Loucy (cell line): ENCODE measurements around the gene KRT79.

Source experiments
- H2AFZ ChIP-seq: fragments of 200-600 bp; sonication (generic); 2 replicates; pipeline ENCODE4 v1.6.0; 2016; ENCODE audit warnings: antibody characterized with exemption, mild to moderate bottlenecking, low read length, moderate library complexity
- H3F3A ChIP-seq: fragments of 200-600 bp; 2 replicates; pipeline ENCODE4 v1.6.0; 2016; ENCODE audit warnings: antibody characterized with exemption, low read depth, mild to moderate bottlenecking
- H3K27me3 ChIP-seq: fragments of 200-600 bp; sonication (generic); 2 replicates; pipeline ENCODE4 v1.6.1; 2014; ENCODE audit warnings: low read length, mild to moderate bottlenecking; ENCODE audit not compliant: insufficient read depth, poor library complexity, severe bottlenecking
- H3K36me3 ChIP-seq: fragments of 200-600 bp; sonication (generic); 2 replicates; pipeline ENCODE4 v1.6.1; 2016; ENCODE audit warnings: low read length; ENCODE audit not compliant: insufficient read depth
- H3K4me1 ChIP-seq: fragments of 200-600 bp; sonication (generic); 2 replicates; pipeline ENCODE4 v1.5.1; 2014; ENCODE audit warnings: low read length, mild to moderate bottlenecking; ENCODE audit not compliant: insufficient read depth, poor library complexity, severe bottlenecking
- H3K4me2 ChIP-seq: fragments of 200-600 bp; sonication (generic); 2 replicates; pipeline ENCODE4 v1.6.0; 2014; ENCODE audit warnings: antibody characterized with exemption, low read length, low read depth, mild to moderate bottlenecking; ENCODE audit not compliant: poor library complexity, severe bottlenecking
- H3K4me3 ChIP-seq: fragments of 200-600 bp; sonication (generic); 2 replicates; pipeline ENCODE4 v1.5.1; 2014; ENCODE audit warnings: low read length, mild to moderate bottlenecking, mixed read lengths; ENCODE audit not compliant: poor library complexity, severe bottlenecking
- H3K79me2 ChIP-seq: fragments of 200-600 bp; sonication (generic); 2 replicates; pipeline ENCODE4 v1.6.1; 2014; ENCODE audit warnings: low read length; ENCODE audit not compliant: insufficient read depth
- H3K9ac ChIP-seq: fragments of 200-600 bp; sonication (generic); 2 replicates; pipeline ENCODE4 v1.6.0; 2014; ENCODE audit warnings: mild to moderate bottlenecking, low read depth, low read length, moderate library complexity; ENCODE audit not compliant: poor library complexity, severe bottlenecking
- H3K9me2 ChIP-seq: fragments of 200-600 bp; sonication (generic); replicated peaks from 2 replicates; pipeline ENCODE4 v1.6.1; 2016; ENCODE audit warnings: low read depth, low read length, mixed read lengths
- H3K9me3 ChIP-seq: fragments of 200-600 bp; sonication (generic); 2 replicates; pipeline ENCODE4 v1.6.1; 2014; ENCODE audit warnings: mild to moderate bottlenecking, antibody characterized with exemption, low read length, low read depth; ENCODE audit not compliant: insufficient read depth
- H4K20me1 ChIP-seq: fragments of 200-600 bp; sonication (generic); 2 replicates; pipeline ENCODE4 v1.6.0; 2014; ENCODE audit warnings: antibody characterized with exemption, low read length, mild to moderate bottlenecking; ENCODE audit not compliant: insufficient read depth, poor library complexity, severe bottlenecking
- CTCF ChIP-seq: fragments of 200-600 bp; sonication (generic); conservative IDR thresholded peaks from 2 replicates; pipeline ENCODE4 v1.5.1; 2014; ENCODE audit warnings: mild to moderate bottlenecking, antibody characterized with exemption, low read length
- EZH2phosphoT487 ChIP-seq: fragments of 200-600 bp; IDR thresholded peaks from 2 replicates; pipeline ENCODE4 v1.6.1; 2018; ENCODE audit warnings: antibody characterized with exemption, mild to moderate bottlenecking, moderate library complexity, borderline replicate concordance

KRT79 gene

GRCh38 chr12:52805739-52806138 lies 28.4 kb downstream of the KRT79 start:
- no peak for TF ChIP-seq CTCF
- no peak for TF ChIP-seq EZH2phosphoT487
- H3K4me1 ChIP-seq, result no peaks in the 10 kb centered on the region
- no peaks in the 10 kb centered on the region for H3K36me3 ChIP-seq
- no peaks in the 10 kb centered on the region for H4K20me1 ChIP-seq
- no peaks in the 10 kb centered on the region for H3K27me3 ChIP-seq
- H2AFZ ChIP-seq, result no peak overlapping the region
- H3K9ac ChIP-seq, result no peak overlapping the region
- no peak overlapping the region for H3K4me2 ChIP-seq
- H3F3A ChIP-seq, result no peaks in the 10 kb centered on the region
- no peaks in the 10 kb centered on the region for H3K9me3 ChIP-seq
- H3K79me2 ChIP-seq, result no peaks in the 10 kb centered on the region
- no peak overlapping the region for H3K4me3 ChIP-seq
- no peaks in the 10 kb centered on the region for H3K9me2 ChIP-seq

GRCh38 chr12:52805000-52805399 lies 29.1 kb downstream of the KRT79 start:
- Histone ChIP-seq H3K4me2 (no peak overlapping the region), H3K9me3 (no peaks in the 10 kb centered on the region), H3K4me3 (no peak overlapping the region), H3F3A (no peaks in the 10 kb centered on the region), H3K27me3 (no peaks in the 10 kb centered on the region), H4K20me1 (no peaks in the 10 kb centered on the region), H3K9me2 (no peaks in the 10 kb centered on the region), H3K9ac (no peak overlapping the region), H2AFZ (no peak overlapping the region), H3K4me1 (no peaks in the 10 kb centered on the region), H3K79me2 (no peaks in the 10 kb centered on the region), H3K36me3 (no peaks in the 10 kb centered on the region)
- no peak for TF ChIP-seq CTCF
- no peak for TF ChIP-seq EZH2phosphoT487

- H3K79me2 ChIP-seq, result no peaks in the 10 kb centered on the region
- H2AFZ ChIP-seq, result no peak overlapping the region
- no peaks in the 10 kb centered on the region for H3K9me3 ChIP-seq
- H3K27me3 ChIP-seq, result no peaks in the 10 kb centered on the region
- H4K20me1 ChIP-seq, result no peaks in the 10 kb centered on the region
- TF ChIP-seq CTCF, result no peak
- no peak for TF ChIP-seq EZH2phosphoT487
- no peak overlapping the region for H3K4me3 ChIP-seq
- no peak overlapping the region for H3K9ac ChIP-seq
- no peaks in the 10 kb centered on the region for H3K9me2 ChIP-seq
- H3K4me2 ChIP-seq, result no peak overlapping the region
- no peaks in the 10 kb centered on the region for H3K4me1 ChIP-seq
- no peaks in the 10 kb centered on the region for H3F3A ChIP-seq
- H3K36me3 ChIP-seq, result no peaks in the 10 kb centered on the region
Measured at GRCh38 chr12:52802442-52802841, 31.7 kb downstream of the KRT79 start.
